Lung (tissue), 12 donors: ENCODE data around the gene POLN. TPM values are rescaled to one million over a fixed set of nuclear protein-coding genes. Genes with fewer than 3 reads are reported as not detected.
A peak's percentile ranks its signal among the peaks of the same experiment; 100 is the strongest.

Experiments used
- ATAC-seq: fragments of 200-7000 bp; cut with Tn5 transposase; one replicate; pipeline ENCODE4 v1.9.1; 2020; ENCODE audit warnings: moderate number of reproducible peaks; ENCODE audit not compliant: insufficient read depth, low FRiP score
- DNase-seq, 3 donors: peaks; one replicate each; pipeline ENCODE4 v3.0.0-alpha.2; 2013 to 2017
- H3K27ac ChIP-seq, 2 donors: one replicate each; pipeline ENCODE4 v1.5.1; 2013; ENCODE audit warnings: mild to moderate bottlenecking in 2 of 2, moderate library complexity in 2 of 2, control low read depth in 1 of 2, inconsistent platforms in 1 of 2, low read depth in 1 of 2, low read length in 1 of 2
- H3K27me3 ChIP-seq, 3 donors: one replicate each; pipeline ENCODE4 v1.5.1; 2013; ENCODE audit warnings: low read length in 2 of 3; ENCODE audit not compliant: control insufficient read depth in 3 of 3, insufficient read depth in 3 of 3
- H3K36me3 ChIP-seq, 4 donors: one replicate each; pipeline ENCODE4 v1.5.1; 2013; ENCODE audit warnings: low read length in 4 of 4, mild to moderate bottlenecking in 1 of 4, moderate library complexity in 1 of 4; ENCODE audit not compliant: control insufficient read depth in 4 of 4, insufficient read depth in 4 of 4
- H3K4me1 ChIP-seq, 5 donors: one replicate each; pipeline ENCODE4 v1.5.1; 2013; ENCODE audit warnings: low read length in 5 of 5, mild to moderate bottlenecking in 2 of 5, moderate library complexity in 1 of 5; ENCODE audit not compliant: control insufficient read depth in 5 of 5, insufficient read depth in 5 of 5
- H3K4me3 ChIP-seq: one replicate; pipeline ENCODE4 v1.5.1; 2013; ENCODE audit warnings: mild to moderate bottlenecking, control low read depth, moderate library complexity
- H3K9ac ChIP-seq, 2 donors: one replicate each; pipeline ENCODE4 v1.5.1; 2013; ENCODE audit warnings: low read length in 2 of 2, control low read depth in 1 of 2; ENCODE audit not compliant: insufficient read depth in 1 of 2
- H3K9me3 ChIP-seq, 4 donors: one replicate each; pipeline ENCODE4 v1.5.1; 2013; ENCODE audit warnings: low read length in 3 of 4, mild to moderate bottlenecking in 1 of 4, moderate library complexity in 1 of 4; ENCODE audit not compliant: control insufficient read depth in 4 of 4, insufficient read depth in 3 of 4
- CTCF ChIP-seq: IDR thresholded peaks from 2 replicates; pipeline ENCODE4 v1.5.1; 2012; ENCODE audit warnings: mild to moderate bottlenecking; ENCODE audit errors: control extremely low read depth, extremely low read depth
- WGBS, 2 donors: extraction: QIAGEN DNeasy Blood & Tissue Kit; methylation state at CpG; one replicate each; pipeline ENCODE4 v1.1.7; 2013; 5-methylcytosine and 5-hydroxymethylcytosine counted together
- polyA plus RNA-seq, 2 donors: library from polyadenylated mRNA; stranded (reverse); fragments of 200-250 nt; gene quantifications; one replicate each; pipeline ENCODE4 v1.2.1, GENCODE V29; 2013
- total RNA-seq, 2 donors: library from RNA; depleted of rRNA in 1 of 2; stranded (reverse); fragments of >200 nt in 1 of 2; gene quantifications; one replicate each; pipeline ENCODE4 v1.2.1, GENCODE V29; 2014 to 2021
- donor health status: control.
- donor health status: control.
- donor health status: Bipolar disorder and iron deficiency.
- donor health status: healthy.
- donor health status: DM: yes; HTN: yes; CAD: no.

The POLN gene
- total and polyA plus RNA-seq, 4 donors = 0.68 to 3.7 (median 2.2) TPM

- 83 to 87% methylated on average over 20 to 22 of the region's 22 CpGs for WGBS, 2 donors
- peak in 1 of 3 donors; percentile 10 for DNase-seq
- Histone ChIP-seq H3K27me3 (peaks cover 0 to 4% (median 0%) of the 10 kb centered on the region in 3 donors), H3K9ac (no peak overlapping the region), H3K36me3 (no peaks in the 10 kb centered on the region), H3K4me1 (peaks cover 0 to 12% (median 0%) of the 10 kb centered on the region in 5 donors), H3K27ac (no peak overlapping the region), H3K4me3 (no peak overlapping the region), H3K9me3 (peaks cover 0 to 2% (median 0%) of the 10 kb centered on the region in 4 donors)
- no peak for ATAC-seq
- TF ChIP-seq CTCF = no peak
Measured at GRCh38 chr4:2070421-2071251, 171.3 kb downstream of the POLN start.

GRCh38 chr4:2069986-2070385 lies 171.9 kb downstream of the POLN start:
- no peaks in the 10 kb centered on the region for H3K36me3 ChIP-seq
- H3K27ac ChIP-seq = no peak overlapping the region
- H3K9ac ChIP-seq = no peak overlapping the region
- H3K4me1 ChIP-seq = peaks cover 0 to 12% (median 0%) of the 10 kb centered on the region in 5 donors
- WGBS, 2 donors = 78 to 80% methylated on average over 14 of the region's 14 CpGs
- H3K4me3 ChIP-seq = no peak overlapping the region
- peak in 1 of 3 donors; percentile 2 for DNase-seq
- TF ChIP-seq CTCF = no peak
- peaks cover 0 to 2% (median 0%) of the 10 kb centered on the region in 4 donors for H3K9me3 ChIP-seq
- peaks cover 0 to 4% (median 0%) of the 10 kb centered on the region in 3 donors for H3K27me3 ChIP-seq
- ATAC-seq = no peak

GRCh38 chr4:2069161-2069971 lies 172.6 kb downstream of the POLN start:
- peak in 1 of 3 donors; percentile 9 for DNase-seq
- peaks cover 0 to 4% (median 0%) of the 10 kb centered on the region in 3 donors for H3K27me3 ChIP-seq
- no peak for TF ChIP-seq CTCF

More at GRCh38 chr4:2069161-2069971, 172.6 kb downstream of the POLN start:
- H3K9ac ChIP-seq = no peak overlapping the region
- WGBS, 2 donors = 83 to 86% methylated on average over 17 of the region's 17 CpGs
- ATAC-seq = no peak
- peaks cover 0 to 12% (median 0%) of the 10 kb centered on the region in 5 donors for H3K4me1 ChIP-seq
- no peak overlapping the region for H3K27ac ChIP-seq
- H3K4me3 ChIP-seq = no peak overlapping the region
- H3K9me3 ChIP-seq = peaks cover 0 to 2% (median 0%) of the 10 kb centered on the region in 4 donors
- no peaks in the 10 kb centered on the region for H3K36me3 ChIP-seq
